Immature natural killer cell (primary cell): ENCODE results near the gene GZMM. TPM values are rescaled to one million over a fixed set of nuclear protein-coding genes. Genes with fewer than 3 reads are reported as not detected.

Experiments
- DNase-seq, 3 donors: peaks; one replicate each; pipeline ENCODE4 v3.0.0; 2022; ENCODE audit warnings: mixed read lengths in 1 of 3
- H3K27ac Mint-ChIP-seq, 6 donors: one replicate each; pipeline ENCODE4 v1.8.0; 2020; ENCODE audit warnings: mixed read lengths in 6 of 6, mild to moderate bottlenecking in 5 of 6, inconsistent platforms in 4 of 6, moderate library complexity in 3 of 6
- H3K27me3 Mint-ChIP-seq, 3 donors: one replicate each; pipeline ENCODE4 v1.8.0; 2020 to 2021; ENCODE audit warnings: low read depth in 3 of 3, mild to moderate bottlenecking in 3 of 3, mixed read lengths in 3 of 3, moderate library complexity in 3 of 3, inconsistent platforms in 1 of 3
- H3K36me3 Mint-ChIP-seq, 3 donors: one replicate each; pipeline ENCODE4 v1.8.0; 2020; ENCODE audit warnings: mixed read lengths in 3 of 3, inconsistent platforms in 2 of 3, mild to moderate bottlenecking in 2 of 3
- H3K4me1 Mint-ChIP-seq, 2 donors: one replicate each; pipeline ENCODE4 v1.8.0; 2020; ENCODE audit warnings: inconsistent platforms in 2 of 2, mild to moderate bottlenecking in 2 of 2, mixed read lengths in 2 of 2, moderate library complexity in 1 of 2
- H3K4me3 Mint-ChIP-seq, 5 donors: one replicate each; pipeline ENCODE4 v1.8.0; 2020; ENCODE audit warnings: mild to moderate bottlenecking in 5 of 5, mixed read lengths in 5 of 5, inconsistent platforms in 3 of 5, moderate library complexity in 3 of 5
- H3K9me3 Mint-ChIP-seq, 6 donors: one replicate each; pipeline ENCODE4 v1.8.0; 2020; ENCODE audit warnings: mild to moderate bottlenecking in 6 of 6, mixed read lengths in 6 of 6, inconsistent platforms in 4 of 6, moderate library complexity in 3 of 6
- polyA plus RNA-seq, 3 donors: library from polyadenylated mRNA; unstranded; fragments of 300-500 nt; fragmentation: Illumina TruSeq; gene quantifications; one replicate each; pipeline ENCODE4 v1.2.3, GENCODE V29; 2021

GZMM gene
- polyA plus RNA-seq, 3 donors from 2014 or later, result 584 to 982 (median 652) TPM

DNA sequence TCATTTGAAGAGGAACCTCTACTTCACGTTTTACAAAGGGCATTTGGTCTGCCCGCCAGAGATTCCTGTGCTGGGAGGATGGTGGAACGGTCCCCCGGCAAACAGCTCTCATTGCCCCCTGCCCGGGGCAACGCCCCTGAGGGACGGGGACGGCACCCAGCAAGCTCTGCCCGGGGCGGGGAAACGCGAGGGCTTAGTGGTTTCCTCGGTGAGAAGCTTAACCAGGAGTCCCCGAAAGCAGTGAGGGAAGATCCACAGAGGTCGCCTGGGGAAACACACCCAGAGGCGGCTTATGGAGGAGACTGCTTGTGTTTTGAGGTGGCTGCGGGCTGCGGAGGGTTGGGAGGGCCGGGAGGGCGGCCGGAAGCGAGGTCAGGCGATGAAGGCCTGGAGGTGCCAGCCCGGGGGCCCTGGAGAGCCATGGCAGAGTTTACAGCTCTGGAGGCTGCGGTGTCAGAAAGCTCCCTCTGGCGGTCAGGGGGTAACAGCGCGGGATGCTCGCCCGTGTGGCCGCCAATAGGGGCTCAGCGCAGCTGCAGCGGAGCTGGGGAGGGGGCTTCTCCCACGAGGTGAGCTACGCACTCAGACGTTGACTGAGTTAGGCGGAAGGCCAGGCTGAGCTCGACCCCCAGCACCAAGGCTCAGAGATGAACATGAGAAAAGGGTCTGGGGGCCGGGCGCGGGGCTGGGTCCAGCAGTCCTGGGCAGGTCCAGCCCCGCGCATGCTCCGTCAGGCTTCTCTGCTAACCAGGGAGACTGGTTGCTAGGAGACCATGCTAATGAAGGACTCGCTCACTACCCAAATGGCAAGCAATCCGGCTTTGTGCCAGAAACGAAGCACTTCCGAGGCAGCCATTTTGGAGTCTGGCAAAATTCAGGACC, 37.2 kb upstream of the GZMM start:
- H3K4me1 Mint-ChIP-seq, result peaks cover 44 to 49% of the 10 kb centered on the region in 2 donors

DNA sequence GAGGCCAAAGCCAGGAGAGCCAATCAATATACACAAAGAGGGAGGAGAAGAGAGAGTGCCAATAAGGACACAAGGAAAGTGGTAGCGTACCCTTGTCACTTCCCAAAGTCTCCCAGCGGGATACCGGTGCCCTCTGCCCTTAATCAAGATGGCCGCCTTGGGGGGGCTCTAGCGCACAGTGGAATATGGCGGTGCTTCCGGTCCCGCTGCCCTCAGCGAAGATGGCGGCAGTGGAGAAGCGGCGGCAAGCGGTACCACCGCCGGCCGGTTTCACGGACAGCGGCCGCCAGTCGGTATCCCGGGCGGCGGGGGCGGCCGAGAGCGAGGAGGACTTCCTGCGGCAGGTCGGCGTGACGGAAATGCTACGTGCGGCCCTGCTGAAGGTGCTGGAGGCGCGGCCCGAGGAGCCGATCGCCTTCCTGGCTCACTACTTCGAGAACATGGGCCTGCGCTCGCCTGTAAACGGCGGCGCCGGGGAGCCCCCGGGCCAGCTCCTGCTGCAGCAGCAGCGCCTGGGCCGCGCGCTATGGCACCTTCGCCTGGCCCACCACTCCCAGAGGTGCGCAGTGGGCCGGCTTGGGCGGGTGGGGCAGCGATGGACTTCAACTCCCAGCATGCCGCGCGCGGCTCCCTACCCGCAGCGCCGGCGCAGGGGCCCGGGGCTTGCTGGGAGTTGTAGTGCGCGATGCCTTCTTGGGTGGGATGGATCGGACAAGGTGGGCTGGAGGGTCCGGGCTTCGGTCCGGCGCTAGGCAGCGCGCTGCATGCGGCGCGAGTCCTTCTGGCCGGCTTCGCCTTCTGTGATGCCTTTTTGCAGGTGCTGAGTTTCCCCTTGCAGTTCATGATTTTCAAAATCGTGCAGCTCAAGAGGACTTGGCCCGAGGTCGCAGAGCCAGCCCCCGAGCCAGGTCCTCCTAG, 36.3 kb upstream of the GZMM start, which contains the start of gene TPGS1:
Gene TPGS1, plus strand, starts transcription at position 212 of the 918 bp plus-strand sequence. Its CDS starts 10 bp downstream, at position 222.
- Mint-ChIP-seq H3K27ac (peak within 1 kb of the TSS; percentile 93 to 100 (median 100)), H3K36me3 (no peaks in the 10 kb centered on the region), H3K4me1 (peaks cover 52 to 54% of the 10 kb centered on the region in 2 donors), H3K9me3 (no peaks in the 10 kb centered on the region), H3K4me3 (peak within 1 kb of the TSS; percentile 91 to 100 (median 96)), H3K27me3 (peaks cover 14 to 31% (median 20%) of the 10 kb centered on the region in 3 donors)
- DNase-seq, result peak; percentile 62 to 92 (median 68)

More for the DNA sequence above, 37.2 kb upstream of the GZMM start:
- Mint-ChIP-seq H3K4me3 (peak overlapping the region; percentile 91 to 100 (median 96)), H3K36me3 (no peaks in the 10 kb centered on the region), H3K9me3 (no peaks in the 10 kb centered on the region), H3K27me3 (peaks cover 12 to 27% (median 18%) of the 10 kb centered on the region in 3 donors), H3K27ac (peak overlapping the region; percentile 93 to 100 (median 100))
- DNase-seq, result peak; percentile 98 to 99 (median 98)

- Mint-ChIP-seq H3K4me1 (peaks cover 52 to 54% of the 10 kb centered on the region in 2 donors), H3K4me3 (peak overlapping the region; percentile 91 to 100 (median 96)), H3K36me3 (no peaks in the 10 kb centered on the region), H3K9me3 (no peaks in the 10 kb centered on the region), H3K27me3 (peaks cover 14 to 31% (median 20%) of the 10 kb centered on the region in 3 donors), H3K27ac (peak overlapping the region; percentile 51 to 99 (median 81))
- DNase-seq, result no peak
These were observed 35.4 kb upstream of the GZMM start for GRCh38 chr19:508204-509150.

GRCh38 chr19:510606-511100, 33.2 kb upstream of the GZMM start:
- Mint-ChIP-seq H3K36me3 (no peaks in the 10 kb centered on the region), H3K4me3 (peak overlapping the region; percentile 83 to 92 (median 88)), H3K27ac (peak overlapping the region; percentile 98 to 100 (median 99)), H3K27me3 (peaks cover 14 to 31% (median 23%) of the 10 kb centered on the region in 3 donors), H3K4me1 (peaks cover 51 to 54% of the 10 kb centered on the region in 2 donors), H3K9me3 (no peaks in the 10 kb centered on the region)
- peak; percentile 89 to 91 (median 90) for DNase-seq

DNA sequence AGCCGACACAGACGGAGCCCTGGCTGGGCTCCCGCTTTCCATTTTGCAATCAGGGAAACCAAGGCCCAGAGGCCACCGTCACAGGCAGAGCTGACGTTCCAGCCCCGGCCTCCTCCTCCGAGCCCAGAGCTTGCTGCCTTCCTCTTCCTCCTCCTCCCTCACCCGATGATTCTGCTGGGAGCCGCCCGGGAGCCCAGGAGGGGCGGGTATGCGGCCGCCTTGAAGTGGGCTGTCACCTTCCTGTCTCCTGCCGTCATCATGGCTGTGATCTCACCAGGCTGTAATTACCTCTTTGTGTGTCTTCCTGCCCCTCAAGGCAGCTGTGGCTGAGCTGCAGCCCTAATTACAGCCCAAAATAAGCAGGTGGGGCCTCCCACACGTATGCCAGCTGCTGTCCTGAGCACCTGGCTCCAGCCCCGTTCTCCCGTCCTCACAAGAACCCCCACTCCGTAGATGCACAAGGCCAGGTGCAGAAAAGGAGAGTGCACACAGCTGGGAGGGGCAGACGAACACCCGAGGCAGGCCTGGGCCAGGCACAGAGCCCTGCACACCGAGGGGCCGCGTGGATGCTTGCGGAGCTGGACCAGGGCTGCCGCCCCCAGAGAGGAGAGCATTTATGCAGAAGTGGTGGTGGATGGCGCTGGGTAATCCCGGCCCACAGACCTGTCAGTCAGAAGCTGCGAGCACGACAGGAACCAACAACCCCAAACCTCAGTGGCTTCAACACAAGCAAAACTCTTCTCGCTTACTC, 32.6 kb upstream of the GZMM start:
- peaks cover 0 to 2% (median 0%) of the 10 kb centered on the region in 6 donors for H3K9me3 Mint-ChIP-seq
- H3K36me3 Mint-ChIP-seq, result no peaks in the 10 kb centered on the region
- H3K4me3 Mint-ChIP-seq, result peak overlapping the region; percentile 83 to 92 (median 88)
- H3K27me3 Mint-ChIP-seq, result peaks cover 16 to 33% (median 23%) of the 10 kb centered on the region in 3 donors
- peaks cover 49 to 50% of the 10 kb centered on the region in 2 donors for H3K4me1 Mint-ChIP-seq
- peak overlapping the region; percentile 98 to 100 (median 99) for H3K27ac Mint-ChIP-seq
- DNase-seq, result peak; percentile 87 to 91 (median 89)

DNA sequence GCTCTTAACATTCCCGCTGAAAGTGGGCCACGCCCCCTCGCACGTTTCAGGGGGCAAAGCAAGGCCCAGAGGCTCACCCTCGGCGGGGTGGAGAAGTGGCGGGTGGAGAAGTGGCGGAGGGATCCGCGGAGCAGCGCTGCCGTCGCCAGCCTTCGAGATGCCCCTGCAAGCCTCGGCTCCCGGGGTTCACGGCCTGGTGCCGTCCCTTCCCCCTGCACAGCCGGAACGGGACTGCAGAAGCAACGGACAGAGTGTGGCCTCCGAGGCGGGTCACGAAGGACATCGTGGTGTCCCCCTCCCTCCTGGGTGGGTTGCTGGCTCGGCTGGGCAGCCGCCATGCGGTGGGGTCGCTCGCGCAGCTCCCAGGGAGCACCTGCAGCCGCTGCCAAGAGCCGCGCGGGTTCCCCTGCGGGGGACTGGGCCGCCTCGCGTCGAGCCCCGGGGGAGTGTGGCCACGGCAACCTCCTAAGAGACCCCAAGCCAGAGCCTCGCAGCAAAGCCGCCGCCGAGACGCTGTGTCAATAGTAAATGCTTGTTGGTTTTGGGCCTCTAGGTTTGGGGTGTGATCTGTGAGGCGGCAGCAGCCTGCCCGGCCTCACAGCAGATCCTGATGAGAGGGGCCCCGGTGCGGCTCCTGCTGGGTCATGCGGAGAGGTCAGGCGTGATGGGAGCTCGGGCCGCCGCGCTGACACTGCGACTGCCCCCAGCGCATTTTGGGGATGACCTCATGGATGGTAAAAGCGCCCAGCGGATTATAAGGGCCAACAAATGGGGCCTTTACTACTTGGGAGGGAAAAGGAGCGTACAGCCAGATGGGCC, 31.1 kb upstream of the GZMM start:
- Mint-ChIP-seq H3K4me3 (peak overlapping the region in 1 of 5 donors; percentile 91), H3K27ac (peak overlapping the region; percentile 98 to 100 (median 99)), H3K36me3 (no peaks in the 10 kb centered on the region), H3K27me3 (peaks cover 15 to 25% (median 15%) of the 10 kb centered on the region in 3 donors), H3K4me1 (peaks cover 40 to 50% of the 10 kb centered on the region in 2 donors), H3K9me3 (peaks cover 0 to 2% (median 0%) of the 10 kb centered on the region in 6 donors)
- no peak for DNase-seq

- peak overlapping the region in 1 of 5 donors; percentile 15 for H3K4me3 Mint-ChIP-seq
- H3K27ac Mint-ChIP-seq, result peak overlapping the region in 5 of 6 donors; percentile 34 to 73 (median 64)
- peaks cover 12 to 24% (median 15%) of the 10 kb centered on the region in 3 donors for H3K27me3 Mint-ChIP-seq
- H3K9me3 Mint-ChIP-seq, result peaks cover 0 to 2% (median 0%) of the 10 kb centered on the region in 6 donors
- H3K36me3 Mint-ChIP-seq, result no peaks in the 10 kb centered on the region
- H3K4me1 Mint-ChIP-seq, result peaks cover 32 to 42% of the 10 kb centered on the region in 2 donors
- DNase-seq, result no peak
These were observed 30.3 kb upstream of the GZMM start for GRCh38 chr19:513368-514165.

DNA sequence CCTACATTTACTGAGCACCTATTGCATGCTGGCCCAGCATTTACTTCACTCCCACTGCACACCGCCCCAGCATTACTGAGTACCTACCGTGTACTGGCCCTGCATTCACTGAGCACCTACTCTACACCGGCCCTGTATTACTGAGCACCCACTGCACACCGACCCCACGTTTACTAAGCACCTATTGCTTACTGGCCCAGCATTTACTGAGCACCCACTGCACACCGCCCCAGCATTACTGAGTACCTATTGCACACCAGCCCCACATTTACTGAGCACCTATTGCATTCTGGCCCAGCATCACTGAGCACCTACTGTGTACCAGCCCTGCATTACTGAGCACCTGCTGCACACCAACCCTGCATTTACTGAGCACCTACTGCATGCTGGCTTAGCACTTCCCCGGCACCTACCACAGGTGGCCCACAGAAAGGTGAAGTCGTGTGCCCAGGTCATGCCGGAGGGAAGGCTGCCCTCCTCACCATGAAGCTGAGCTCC, 29.6 kb upstream of the GZMM start:
- Mint-ChIP-seq H3K4me1 (peaks cover 26 to 36% of the 10 kb centered on the region in 2 donors), H3K4me3 (peak overlapping the region in 1 of 5 donors; percentile 2), H3K27ac (peak overlapping the region in 4 of 6 donors; percentile 37 to 73 (median 62)), H3K9me3 (peaks cover 0 to 2% (median 0%) of the 10 kb centered on the region in 6 donors), H3K27me3 (peaks cover 12 to 21% (median 15%) of the 10 kb centered on the region in 3 donors), H3K36me3 (no peaks in the 10 kb centered on the region)
- no peak for DNase-seq

- H3K4me1 Mint-ChIP-seq, result peaks cover 6 to 14% of the 10 kb centered on the region in 2 donors
- no peak overlapping the region for H3K27ac Mint-ChIP-seq
- H3K4me3 Mint-ChIP-seq, result no peak overlapping the region
These were observed 25.9 kb upstream of the GZMM start for GRCh38 chr19:517721-518597.

More at GRCh38 chr19:517721-518597, 25.9 kb upstream of the GZMM start:
- H3K9me3 Mint-ChIP-seq, result peaks cover 0 to 2% (median 0%) of the 10 kb centered on the region in 6 donors
- H3K27me3 Mint-ChIP-seq, result peaks cover 3 to 7% (median 7%) of the 10 kb centered on the region in 3 donors
- no peaks in the 10 kb centered on the region for H3K36me3 Mint-ChIP-seq
- no peak for DNase-seq
